HL-60 (cell line): ENCODE measurements around the gene ENTHD1.

Source experiments
- DNase-seq, 2 experiments: peaks; one replicate each; pipeline ENCODE4 v3.0.0-alpha.2; 2010 to 2020; ENCODE audit warnings: low read depth in 1 of 2, low spot score in 1 of 2
- H3K27ac ChIP-seq: fragments of 250-450 bp; sonication (Bioruptor Pico); replicated peaks from 2 replicates; pipeline ENCODE4 v1.5.1; 2020; ENCODE audit warnings: mild to moderate bottlenecking, moderate library complexity
- H3K27me3 ChIP-seq: fragments of 250-450 bp; sonication (Bioruptor Pico); 2 replicates; pipeline ENCODE4 v1.5.1; 2021; ENCODE audit warnings: mild to moderate bottlenecking, moderate library complexity; ENCODE audit not compliant: insufficient read depth, poor library complexity, severe bottlenecking
- H3K4me3 ChIP-seq: replicated peaks from 2 replicates; pipeline ENCODE4 v1.5.1; 2011; ENCODE audit warnings: mild to moderate bottlenecking, control low read depth, low read length; ENCODE audit not compliant: insufficient read depth
- GABPA ChIP-seq: IDR thresholded peaks from 2 replicates; pipeline ENCODE4 v1.6.1; 2012; ENCODE audit warnings: low read depth
- POLR2AphosphoS5 ChIP-seq: IDR thresholded peaks from 2 replicates; pipeline ENCODE4 v1.6.1; 2012; ENCODE audit warnings: low read depth
- SPI1 ChIP-seq: IDR thresholded peaks from 2 replicates; pipeline ENCODE4 v1.6.1; 2012; ENCODE audit warnings: low read depth, mild to moderate bottlenecking, borderline replicate concordance
- TF ChIP-seq, protein P1 (sequence below): IDR thresholded peaks from one replicate; pipeline ENCODE4 v1.5.1; 2011; ENCODE audit warnings: low read length, control low read depth, inconsistent platforms; ENCODE audit not compliant: insufficient read depth
- TF ChIP-seq, protein P2 (sequence below): IDR thresholded peaks from 2 replicates; pipeline ENCODE4 v1.6.1; 2012; ENCODE audit warnings: low read depth; ENCODE audit not compliant: insufficient replicate concordance

The ENTHD1 gene

DNA sequence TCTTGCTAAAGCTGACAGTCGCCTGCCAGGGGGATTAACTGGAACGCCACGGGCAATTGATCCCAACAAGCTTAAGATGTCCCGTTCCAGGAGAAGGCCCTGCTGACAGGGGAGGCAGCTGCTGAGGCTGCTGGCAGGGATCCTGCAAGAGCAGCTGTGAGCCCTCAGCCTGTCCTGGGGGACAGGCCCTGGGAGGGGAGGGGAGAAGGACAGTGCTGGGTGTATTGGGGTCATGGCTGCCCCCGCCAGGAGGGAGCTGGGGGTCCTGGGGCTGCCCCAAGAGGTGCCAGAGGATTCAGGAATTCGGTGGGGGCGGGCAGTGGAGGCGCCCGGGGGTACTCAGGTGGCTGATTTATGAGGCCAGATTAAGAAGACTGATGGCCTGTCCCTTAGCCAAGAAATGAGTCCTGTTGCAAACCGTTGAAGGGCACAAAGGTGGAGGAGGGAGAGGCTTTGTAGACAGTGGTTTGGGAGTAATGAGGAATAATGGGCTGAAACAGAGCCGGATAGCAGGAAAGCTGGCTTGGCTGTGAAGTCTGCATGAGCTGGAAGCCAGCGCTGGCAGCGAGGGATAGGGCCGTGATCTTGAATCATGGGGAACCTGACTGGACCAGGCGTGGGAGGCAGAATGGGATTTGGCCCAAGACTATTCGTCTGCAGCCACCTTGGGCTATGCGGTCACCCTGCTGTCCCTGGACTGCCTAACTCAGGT is 189.5 kb downstream of the ENTHD1 start:
- peaks cover under 1% of the 10 kb centered on the region for H3K27me3 ChIP-seq
- DNase-seq, result no peak
- TF ChIP-seq SPI1, result no peak
- no peak for TF ChIP-seq GABPA
- TF ChIP-seq, protein P1, sequence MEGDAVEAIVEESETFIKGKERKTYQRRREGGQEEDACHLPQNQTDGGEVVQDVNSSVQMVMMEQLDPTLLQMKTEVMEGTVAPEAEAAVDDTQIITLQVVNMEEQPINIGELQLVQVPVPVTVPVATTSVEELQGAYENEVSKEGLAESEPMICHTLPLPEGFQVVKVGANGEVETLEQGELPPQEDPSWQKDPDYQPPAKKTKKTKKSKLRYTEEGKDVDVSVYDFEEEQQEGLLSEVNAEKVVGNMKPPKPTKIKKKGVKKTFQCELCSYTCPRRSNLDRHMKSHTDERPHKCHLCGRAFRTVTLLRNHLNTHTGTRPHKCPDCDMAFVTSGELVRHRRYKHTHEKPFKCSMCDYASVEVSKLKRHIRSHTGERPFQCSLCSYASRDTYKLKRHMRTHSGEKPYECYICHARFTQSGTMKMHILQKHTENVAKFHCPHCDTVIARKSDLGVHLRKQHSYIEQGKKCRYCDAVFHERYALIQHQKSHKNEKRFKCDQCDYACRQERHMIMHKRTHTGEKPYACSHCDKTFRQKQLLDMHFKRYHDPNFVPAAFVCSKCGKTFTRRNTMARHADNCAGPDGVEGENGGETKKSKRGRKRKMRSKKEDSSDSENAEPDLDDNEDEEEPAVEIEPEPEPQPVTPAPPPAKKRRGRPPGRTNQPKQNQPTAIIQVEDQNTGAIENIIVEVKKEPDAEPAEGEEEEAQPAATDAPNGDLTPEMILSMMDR, result no peak
- no peak for TF ChIP-seq POLR2AphosphoS5
- TF ChIP-seq, protein P2, sequence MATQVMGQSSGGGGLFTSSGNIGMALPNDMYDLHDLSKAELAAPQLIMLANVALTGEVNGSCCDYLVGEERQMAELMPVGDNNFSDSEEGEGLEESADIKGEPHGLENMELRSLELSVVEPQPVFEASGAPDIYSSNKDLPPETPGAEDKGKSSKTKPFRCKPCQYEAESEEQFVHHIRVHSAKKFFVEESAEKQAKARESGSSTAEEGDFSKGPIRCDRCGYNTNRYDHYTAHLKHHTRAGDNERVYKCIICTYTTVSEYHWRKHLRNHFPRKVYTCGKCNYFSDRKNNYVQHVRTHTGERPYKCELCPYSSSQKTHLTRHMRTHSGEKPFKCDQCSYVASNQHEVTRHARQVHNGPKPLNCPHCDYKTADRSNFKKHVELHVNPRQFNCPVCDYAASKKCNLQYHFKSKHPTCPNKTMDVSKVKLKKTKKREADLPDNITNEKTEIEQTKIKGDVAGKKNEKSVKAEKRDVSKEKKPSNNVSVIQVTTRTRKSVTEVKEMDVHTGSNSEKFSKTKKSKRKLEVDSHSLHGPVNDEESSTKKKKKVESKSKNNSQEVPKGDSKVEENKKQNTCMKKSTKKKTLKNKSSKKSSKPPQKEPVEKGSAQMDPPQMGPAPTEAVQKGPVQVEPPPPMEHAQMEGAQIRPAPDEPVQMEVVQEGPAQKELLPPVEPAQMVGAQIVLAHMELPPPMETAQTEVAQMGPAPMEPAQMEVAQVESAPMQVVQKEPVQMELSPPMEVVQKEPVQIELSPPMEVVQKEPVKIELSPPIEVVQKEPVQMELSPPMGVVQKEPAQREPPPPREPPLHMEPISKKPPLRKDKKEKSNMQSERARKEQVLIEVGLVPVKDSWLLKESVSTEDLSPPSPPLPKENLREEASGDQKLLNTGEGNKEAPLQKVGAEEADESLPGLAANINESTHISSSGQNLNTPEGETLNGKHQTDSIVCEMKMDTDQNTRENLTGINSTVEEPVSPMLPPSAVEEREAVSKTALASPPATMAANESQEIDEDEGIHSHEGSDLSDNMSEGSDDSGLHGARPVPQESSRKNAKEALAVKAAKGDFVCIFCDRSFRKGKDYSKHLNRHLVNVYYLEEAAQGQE, result no peak
- no peak overlapping the region for H3K27ac ChIP-seq
- no peak overlapping the region for H3K4me3 ChIP-seq

DNA sequence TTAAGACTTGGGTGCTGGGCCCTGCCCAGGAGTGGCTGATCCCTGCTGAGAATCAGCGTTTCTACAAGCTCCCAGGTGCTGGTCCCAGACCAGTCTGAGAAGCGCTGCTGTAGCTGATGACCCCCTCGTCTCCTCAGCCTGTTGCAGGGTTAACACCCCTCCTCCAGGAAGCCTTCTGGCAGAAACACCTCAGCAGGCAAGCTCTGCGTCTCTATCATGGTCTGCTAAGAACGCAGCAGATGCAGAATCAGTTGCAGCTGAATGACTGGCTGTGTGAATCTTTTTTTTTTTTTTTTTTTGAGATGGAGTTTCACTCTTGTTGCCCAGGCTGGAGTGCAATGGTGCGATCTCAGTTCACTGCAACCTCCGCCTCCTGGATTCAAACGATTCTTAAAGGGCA is 190.5 kb downstream of the ENTHD1 start:
- Histone ChIP-seq H3K4me3 (no peak overlapping the region), H3K27ac (no peak overlapping the region), H3K27me3 (no peaks in the 10 kb centered on the region)
- TF ChIP-seq POLR2AphosphoS5 (no peak), SPI1 (no peak), GABPA (no peak)
- TF ChIP-seq, protein P1, result no peak
- TF ChIP-seq, protein P2, result no peak
- DNase-seq, result no peak

DNA sequence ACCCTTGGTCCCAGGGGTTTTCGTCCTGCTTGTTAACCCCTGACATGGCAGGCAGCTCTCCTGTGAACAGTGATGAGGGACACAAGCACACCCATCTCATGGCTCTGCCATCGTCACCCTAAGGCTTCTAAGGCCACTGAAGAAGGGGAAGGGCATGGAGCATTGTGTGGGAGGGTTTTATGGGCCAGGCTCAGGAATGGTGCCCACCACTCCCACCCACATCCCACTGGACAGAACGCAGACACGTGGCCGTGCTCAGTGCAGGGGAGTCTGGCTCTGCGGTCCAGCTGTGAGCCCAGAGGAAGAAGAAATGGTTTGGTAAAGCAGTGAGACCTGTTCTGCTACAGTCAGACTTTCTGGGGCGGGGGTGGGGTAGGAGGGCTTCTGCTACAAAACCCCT is 193.0 kb downstream of the ENTHD1 start:
- TF ChIP-seq GABPA (no peak), POLR2AphosphoS5 (no peak), SPI1 (no peak)
- TF ChIP-seq, protein P1, result no peak
- TF ChIP-seq, protein P2, result no peak
- no peak for DNase-seq
- Histone ChIP-seq H3K27ac (no peak overlapping the region), H3K4me3 (no peak overlapping the region), H3K27me3 (no peaks in the 10 kb centered on the region)
